OCI-M2 (cell line): Measurements from ENCODE around the gene SGMS2.
A peak's percentile ranks its signal among the peaks of the same experiment; 100 is the strongest.
"Not testable (repeated sequence)": the region's sequence is repeated elsewhere in the genome, so short reads cannot be mapped to it uniquely, and the experiment has no call there.

ENCODE experiments used
- DNase-seq: peaks from one replicate; lab custom pipeline; 2025; ENCODE audit not compliant: unreplicated experiment; lab: John Stamatoyannopoulos, UW

The SGMS2 gene

DNA sequence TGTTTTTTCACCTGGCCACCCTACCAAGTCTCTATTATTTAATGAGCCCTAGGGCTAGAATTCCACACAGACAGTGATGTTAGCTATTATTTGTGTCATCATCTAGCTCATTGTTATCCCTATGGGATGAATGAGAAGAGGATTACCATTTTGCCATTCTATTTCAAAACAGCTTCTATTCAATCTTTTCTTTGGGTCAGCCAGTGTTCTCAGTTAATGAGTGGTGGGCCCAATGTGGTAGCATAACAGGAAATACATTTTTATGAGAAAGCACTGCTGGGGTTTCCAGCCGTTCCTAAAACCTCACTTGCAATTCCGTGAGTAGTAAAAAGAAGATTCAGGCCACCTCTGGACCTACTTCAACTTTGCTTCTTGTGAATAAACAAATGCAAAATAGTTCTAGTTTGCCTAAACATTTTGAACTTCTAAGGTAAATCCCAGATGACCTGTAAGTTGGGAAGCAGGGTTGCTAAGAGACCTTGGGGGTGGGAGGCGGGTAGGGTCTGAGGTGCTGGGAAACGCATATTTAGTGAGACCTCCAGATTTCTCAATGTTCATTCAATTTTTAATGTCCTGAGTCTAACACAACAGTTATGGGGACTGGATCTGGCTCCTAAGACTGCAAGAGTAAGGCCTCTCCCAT, 81.8 kb downstream of the SGMS2 start:
- DNase-seq, result no peak

DNA sequence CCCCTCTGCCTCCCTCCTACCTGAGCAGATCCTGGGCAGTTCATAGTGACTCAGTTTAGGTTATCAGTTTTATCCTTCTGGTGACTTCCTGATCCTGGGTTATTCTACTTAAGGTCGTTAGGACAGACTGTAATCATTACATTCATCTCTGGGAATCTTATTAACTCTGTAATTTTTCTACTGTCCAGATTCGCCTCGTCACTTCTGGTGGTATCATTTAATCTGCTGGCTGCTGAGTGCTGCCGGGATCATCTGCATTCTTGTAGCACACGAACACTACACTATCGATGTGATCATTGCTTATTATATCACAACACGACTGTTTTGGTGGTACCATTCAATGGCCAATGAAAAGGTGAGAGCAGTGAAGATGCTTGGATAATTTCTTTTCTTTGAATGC, 83.6 kb downstream of the SGMS2 start:
- no peak for DNase-seq

DNA sequence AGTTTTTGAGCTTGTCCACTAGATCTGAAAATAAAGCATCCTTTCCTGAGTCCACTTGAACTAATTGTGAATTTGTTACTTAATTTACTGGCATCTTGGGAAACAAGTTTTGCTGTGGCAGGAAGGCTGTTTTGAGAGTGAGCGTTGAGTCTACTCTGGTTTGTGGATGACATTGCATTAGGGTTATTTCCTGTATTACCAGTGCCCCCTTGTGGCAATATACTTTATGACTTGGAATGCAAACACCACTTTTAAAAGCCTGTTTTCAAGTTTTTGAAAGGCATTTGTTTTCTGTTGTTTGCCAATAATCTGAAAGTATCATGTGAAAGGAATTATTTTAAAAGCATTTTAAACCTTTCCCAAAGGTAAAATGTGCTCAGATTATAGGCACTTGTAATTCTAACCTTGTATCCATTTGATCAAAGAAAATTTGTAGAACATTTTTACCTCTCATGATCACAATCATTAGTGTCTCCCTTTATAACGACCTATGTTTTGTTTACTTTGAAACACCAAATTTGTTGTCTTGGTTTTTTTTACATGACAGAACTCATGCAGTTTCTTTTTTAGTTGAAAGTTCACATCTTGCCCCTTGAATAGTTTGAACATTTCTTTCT, 88.7 kb downstream of the SGMS2 start:
- DNase-seq, result peak; percentile 54

DNA sequence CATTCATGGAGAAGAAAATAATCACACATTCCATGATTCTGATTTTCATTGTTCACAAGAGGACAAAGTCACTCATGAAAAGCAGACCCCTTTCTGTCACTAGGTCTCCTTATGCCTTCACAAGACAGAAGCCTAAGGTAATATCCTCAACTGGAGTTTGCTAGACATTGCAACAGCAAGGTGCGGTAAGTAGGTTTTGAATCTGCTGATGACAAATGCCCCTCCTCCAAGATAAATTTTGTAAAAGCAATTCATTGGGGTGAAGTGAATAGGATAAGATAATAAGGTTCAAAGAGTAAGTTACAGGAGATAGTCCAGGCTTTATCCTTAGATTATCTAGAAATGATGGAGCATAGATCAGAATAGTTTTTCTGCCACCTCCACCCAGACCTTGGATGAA, 90.5 kb downstream of the SGMS2 start:
- no peak for DNase-seq

DNA sequence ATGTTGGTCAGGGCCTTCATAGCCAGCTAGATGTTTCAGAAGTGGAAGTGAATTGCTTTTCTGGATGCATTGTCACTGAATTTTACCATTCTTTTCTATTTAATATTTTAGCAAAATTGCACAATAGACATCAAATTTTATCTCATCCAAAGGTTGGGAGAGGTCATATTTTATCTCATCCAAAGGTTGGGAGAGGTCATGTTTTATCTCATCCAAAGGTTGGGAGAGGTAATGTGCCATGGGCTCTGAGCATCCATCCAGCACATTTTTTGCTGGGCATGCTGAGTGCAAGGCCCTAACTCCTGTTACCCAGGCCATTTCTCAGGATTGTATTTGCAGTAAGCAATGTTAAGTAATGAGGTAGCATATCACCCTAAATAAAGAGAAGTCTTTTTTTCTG, 91.9 kb downstream of the SGMS2 start:
- no peak for DNase-seq

DNA sequence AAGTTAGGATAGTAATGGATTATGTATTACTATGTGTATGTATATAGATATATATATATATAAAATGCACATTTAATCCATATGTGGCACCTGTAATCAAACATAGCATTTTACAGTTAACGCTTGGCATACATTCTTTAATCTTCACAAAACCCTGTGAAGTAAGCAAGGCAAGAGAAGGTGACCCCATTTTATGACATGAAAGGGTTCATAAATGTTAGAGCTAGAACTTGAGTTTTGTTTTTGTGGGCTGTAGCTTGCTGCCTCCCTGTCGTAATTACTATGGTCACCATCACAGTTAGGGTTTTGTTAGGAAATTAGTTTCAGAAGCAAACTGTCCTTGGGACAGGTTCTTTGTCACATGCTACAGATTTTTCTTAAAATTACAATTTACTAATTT, 92.8 kb downstream of the SGMS2 start:
- no peak for DNase-seq

DNA sequence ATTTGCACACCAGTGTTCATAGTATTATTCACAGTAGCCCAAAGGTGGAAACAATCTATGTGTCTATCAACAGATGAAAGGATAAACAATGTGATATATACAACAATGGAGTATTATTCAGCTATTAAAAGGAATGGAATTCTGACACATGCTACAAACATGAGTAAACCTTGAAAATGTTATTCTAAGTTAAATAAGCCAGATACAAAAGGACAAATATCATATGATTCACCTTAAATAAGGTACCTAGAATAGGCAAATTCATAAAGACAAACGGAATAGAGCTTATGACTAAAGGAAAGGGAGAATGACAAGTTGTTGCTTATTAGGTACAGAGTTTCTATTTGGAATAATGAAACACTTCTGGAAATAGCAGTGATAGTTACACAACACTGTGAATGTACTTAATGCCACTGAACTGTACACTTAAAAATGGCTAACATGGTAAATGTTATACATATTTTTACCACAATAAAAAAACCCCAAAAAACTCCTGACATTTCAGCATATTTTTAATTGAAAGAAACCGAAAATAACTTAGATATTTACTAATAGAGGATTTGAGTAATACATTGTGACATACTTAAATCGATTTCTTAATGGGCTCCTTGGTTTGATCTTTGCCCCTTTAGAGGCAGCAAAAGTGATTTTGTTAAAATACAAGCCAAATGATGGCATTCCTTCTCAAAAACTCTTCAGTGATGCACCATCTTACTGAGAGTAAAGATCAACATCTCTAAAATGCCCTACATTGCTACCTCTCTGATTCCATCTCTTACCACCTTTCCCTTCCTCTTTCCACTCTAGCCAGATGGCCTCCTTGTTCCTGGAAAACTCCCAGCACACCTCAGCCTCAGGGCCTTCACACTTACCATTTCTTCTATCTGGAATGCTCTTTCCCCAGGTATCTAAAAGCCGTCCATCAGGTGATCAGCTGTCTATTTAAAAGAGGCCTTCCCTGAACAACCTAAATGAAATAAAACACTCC, 98.0 kb downstream of the SGMS2 start:
- no peak for DNase-seq

DNA sequence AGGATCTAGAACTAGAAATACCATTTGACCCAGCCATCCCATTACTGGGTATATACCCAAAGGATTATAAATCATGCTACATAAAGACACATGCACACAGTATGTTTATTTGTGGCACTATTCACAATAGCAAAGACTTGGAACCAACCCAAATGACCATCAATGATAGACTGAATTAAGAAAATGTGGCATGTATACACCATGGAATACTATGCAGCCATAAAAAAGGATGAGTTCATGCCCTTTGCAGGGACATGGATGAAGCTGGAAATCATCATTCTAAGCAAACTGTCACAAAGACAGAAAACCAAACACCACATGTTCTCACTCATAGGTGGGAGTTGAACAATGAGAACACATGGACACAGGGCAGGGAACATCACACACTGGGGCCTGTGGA, 101.0 kb downstream of the SGMS2 start:
- not testable (repeated sequence) for DNase-seq

DNA sequence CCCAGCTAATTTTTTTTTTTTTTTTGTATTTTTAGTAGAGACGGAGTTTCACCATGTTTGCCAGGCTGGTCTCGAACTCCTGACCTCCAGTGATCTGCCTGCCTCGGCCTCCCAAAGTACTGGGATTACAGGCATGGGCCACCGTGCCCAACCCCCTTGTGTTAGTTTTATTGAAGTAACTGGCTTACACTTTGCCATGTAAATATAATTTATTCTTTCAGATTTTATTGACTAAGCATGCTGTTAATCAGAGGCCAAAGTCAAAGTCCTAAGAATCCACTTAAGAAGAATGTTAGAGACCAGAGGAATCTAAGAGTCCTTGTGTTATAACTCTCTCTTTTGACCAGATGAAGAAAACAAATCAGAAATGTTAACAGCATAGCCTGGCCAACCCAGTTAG, 102.1 kb downstream of the SGMS2 start:
- not testable (repeated sequence) for DNase-seq

DNA sequence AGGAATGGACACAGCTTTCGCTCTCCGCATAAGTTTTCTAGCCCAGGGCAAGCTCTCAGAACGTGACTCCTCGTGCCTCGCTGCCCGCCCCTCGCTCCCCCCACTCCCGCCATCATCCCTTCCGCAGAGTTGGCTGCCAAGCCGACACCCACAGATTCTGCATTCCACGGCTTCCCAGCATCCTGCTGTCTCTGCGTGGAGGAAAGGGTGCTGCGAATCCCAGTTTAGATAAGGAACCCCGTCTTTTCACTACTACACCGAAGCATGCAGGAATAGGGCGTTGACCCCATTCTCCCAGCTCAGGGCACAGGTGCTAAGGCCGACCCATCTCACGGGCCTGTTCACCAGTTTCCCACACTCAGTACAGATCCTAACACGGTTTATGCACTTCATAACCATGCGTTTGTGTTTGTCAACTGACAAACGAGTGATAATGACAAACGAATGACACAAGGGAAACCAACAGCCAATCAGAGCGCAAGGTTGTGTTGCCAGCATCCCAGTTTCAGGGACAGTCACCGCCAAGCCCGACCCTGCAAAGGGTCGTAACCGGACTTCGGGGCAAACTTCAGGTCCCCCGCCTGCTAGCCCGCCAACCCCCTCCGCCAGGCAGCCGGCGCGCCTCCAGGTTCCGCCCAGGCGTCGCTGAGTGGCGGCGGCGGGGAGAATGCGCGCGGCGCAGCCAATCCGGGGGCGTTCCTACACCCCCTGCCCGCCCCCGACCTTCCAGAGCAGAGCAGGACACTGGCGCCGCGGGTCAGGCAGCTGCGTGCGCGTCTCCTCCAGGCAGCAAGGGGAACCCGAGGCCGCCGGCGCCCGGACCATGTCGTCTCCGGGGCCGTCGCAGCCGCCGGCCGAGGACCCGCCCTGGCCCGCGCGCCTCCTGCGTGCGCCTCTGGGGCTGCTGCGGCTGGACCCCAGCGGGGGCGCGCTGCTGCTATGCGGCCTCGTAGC, 106.4 kb downstream of the SGMS2 start, which contains the start of gene CYP2U1:
CYP2U1 (plus strand) TSS at position 729 of the 954 bp plus-strand sequence; CDS start at position 824, 95 bp downstream.
- DNase-seq, result peak; percentile 65

DNA sequence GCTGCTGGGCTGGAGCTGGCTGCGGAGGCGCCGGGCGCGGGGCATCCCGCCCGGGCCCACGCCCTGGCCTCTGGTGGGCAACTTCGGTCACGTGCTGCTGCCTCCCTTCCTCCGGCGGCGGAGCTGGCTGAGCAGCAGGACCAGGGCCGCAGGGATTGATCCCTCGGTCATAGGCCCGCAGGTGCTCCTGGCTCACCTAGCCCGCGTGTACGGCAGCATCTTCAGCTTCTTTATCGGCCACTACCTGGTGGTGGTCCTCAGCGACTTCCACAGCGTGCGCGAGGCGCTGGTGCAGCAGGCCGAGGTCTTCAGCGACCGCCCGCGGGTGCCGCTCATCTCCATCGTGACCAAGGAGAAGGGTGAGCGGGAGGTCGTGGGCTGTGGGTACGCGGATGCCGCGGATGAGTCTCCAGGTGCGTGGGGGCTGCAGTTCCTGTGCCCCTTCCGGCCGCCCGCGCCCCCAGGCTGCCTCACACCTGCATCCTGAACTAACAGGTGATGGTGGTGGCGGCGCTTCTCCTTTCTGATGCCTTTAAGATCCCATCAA, 107.1 kb downstream of the SGMS2 start:
- no peak for DNase-seq

DNA sequence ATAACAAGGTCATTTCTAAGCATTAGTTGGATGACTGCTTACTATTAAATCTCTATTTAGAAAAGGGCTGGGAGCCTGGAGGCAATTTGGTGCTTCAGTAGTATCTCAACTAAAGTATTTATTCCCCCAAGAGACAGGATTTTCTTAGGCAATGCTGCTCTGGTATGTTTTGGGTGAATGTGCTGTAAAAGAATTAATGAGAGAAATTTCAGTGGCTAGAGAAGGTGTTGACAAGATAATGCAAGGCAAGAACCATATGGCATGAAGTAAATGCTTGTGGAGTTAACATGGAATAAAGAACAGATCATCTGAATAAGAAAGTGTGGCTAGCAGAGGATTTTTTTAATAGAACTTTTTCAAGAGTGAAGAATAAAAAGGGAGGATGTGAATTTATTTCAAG, 110.5 kb downstream of the SGMS2 start:
- no peak for DNase-seq

DNA sequence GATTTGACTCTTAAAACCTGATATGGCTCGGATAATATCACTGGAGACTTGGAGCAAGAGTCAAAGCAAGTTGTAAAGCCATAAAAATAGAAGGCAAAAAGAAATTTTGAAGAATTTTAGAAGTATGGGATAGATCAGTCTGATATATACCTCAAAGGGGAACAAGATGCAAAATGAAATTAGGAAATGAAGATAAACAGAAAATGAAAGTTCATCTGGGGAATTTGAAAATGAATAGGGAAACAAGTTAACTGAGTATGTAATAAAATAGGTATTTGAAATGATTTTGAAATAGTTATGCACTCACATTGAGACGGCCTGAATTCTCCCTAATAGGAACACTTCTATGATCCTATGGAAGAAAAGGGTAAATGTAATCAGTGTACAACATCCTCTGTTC, 112.3 kb downstream of the SGMS2 start:
- no peak for DNase-seq

DNA sequence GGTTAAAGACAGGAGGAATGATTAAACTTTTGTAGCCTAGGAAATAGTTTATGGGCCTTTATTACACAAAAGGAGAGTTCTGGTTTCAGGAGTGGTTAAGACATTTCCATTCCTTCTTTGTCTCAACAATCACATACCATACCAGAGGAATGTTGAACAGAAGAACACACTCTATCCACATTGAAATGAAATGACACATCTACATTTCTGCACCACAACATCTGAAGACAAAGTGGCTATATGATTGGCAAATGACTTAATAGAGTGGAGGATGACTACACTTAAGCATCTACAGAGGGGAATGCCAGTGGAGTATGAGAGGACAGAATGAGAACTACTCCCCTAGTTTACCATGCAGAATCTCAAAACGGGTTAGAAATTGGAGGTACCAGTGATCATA, 114.6 kb downstream of the SGMS2 start:
- no peak for DNase-seq

DNA sequence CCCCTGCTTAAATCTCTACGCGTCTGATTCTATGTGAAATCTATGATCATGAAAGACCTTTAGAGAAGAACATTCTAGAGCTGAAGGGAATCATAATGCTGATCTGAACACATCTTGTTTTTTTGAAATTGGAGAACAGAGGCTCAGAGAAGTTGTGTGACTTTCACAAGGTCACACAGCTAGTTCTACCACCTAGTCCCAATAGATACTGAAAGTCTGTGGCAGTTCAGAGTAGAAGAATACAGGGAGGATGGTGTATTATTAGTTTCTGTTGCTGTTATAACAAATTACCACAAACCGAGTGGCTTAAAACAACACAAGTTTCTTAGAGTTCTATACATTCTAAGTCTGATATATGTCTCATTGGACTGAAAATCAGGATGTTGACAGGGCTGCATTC, 121.1 kb downstream of the SGMS2 start:
- DNase-seq, result no peak

DNA sequence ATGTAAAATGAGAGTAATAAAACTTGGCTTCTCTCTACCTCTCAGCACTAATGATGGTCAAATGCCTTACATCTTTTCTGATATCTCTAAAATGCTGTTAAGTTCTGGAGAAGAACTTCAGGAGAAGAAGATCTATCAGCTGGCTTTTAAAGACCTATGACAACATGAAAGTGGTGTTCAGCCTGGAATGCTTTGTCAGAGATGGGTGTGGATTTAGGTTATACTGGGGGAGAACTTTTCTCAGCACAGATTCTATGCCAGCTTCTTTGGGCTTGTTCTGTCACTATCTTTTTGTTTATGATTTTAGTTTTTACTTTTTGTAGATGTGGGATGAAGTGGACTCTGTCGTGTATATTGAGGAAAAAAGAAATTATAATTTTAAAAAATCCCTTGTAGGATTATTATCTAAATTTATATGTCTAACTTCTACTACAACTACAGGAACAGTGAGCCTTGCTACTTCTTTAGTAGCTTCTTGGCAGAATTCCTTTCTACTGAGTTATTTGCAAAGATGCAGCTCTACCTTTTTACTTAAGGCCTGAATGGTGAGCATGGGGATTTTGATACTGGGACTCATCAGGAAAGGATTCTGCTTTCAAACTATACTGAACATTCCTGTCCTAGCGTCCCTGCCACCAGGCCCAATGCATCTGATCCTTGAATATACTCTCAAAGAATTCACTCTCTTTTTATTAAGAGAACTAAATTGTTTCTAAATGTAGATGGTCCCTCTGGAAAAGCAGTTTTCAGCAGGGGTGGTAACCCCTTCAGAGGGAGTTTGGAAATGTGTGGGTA, 126.2 kb downstream of the SGMS2 start:
- no peak for DNase-seq

DNA sequence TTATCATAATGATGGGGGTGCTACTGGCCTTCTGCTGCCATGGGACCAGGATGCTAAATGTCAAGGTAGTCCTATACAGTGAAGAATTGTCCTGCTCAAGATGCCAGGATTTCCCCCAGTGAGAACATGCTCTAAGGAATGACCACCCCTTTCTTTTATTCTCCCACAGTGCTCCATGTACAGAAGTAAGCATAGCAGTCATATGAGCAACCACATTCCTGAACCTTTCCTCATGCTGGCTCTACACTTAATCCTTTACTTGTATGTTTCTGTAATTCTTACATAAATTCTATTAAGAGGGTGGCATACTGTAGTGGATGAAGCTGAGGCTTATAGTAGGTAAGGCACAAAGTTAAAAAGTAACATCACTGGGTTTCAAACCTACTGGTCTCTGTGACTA, 126.8 kb downstream of the SGMS2 start:
- no peak for DNase-seq

DNA sequence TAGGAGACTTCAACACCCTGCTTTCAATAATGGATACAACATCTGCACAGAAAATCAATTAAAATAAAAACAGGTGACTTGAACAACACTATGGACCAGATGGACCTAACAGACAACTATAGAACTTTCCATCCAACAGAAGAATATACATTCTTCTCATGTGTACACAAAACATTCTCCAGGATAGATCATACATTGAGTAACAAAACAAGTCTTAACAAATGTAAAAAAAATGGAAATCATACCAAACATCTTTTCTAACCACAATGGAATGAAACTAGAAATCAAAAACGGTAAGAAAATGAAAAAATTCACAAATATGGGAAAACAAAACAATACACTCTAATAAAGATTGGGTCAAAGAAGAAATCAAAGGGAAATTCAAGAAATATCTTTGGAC, 131.3 kb downstream of the SGMS2 start:
- no peak for DNase-seq
